Prostate gland (tissue), 2 donors: Measurements from ENCODE around the gene DTNB.

Source experiments
- POLR2AphosphoS5 ChIP-seq: sonication (generic); formaldehyde crosslinking; IDR thresholded peaks from one replicate; pipeline ENCODE4 v1.6.1; 2017; ENCODE audit warnings: antibody characterized with exemption
- TF ChIP-seq, protein P1 (sequence below), 4 experiments: fragments of 200-600 bp in 2 of 4; fragments of 450-650 bp in 2 of 4; sonication (generic) in 2 of 4; IDR thresholded peaks; 1 replicate in 3 of 4; 2 replicates in 1 of 4; pipeline ENCODE4 v1.5.1; 2016 to 2019; ENCODE audit warnings: antibody characterized with exemption in 4 of 4, mild to moderate bottlenecking in 2 of 4, moderate library complexity in 2 of 4

DNA sequence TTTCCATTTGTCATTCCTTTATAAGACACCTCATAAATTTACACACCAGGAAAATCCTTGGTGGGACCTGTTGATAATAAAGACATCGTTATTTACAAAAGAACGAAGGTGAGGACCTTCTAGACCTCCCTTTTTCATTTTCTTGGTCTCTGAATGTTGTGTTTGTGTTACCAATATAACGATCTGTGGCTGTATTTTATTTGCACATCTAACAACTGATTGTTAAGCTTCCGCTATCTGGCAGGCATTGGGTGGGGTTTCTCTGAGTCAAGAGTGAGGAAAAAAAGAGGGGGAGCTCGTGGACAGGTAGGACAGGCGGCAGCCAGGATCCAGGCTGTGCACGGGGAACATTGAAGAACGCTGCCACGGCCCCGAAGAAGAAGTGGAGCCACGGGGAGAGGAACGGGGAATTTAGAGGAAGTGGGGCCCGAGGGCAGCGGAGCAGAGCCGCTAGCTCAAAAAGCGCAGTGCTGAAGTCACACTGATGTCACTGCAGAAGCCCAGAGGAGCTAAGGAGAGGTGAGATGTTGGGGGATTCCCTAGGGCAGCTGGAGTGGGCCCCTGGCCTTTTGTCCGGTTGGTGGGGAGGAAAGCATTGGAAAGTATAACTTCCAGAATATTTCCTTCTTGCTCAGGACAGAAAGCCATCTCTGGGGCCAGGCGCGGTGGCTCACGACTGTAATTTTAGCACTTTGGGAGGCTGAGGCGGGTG lies 310.8 kb downstream of the DTNB start:
- no peak for TF ChIP-seq POLR2AphosphoS5
- TF ChIP-seq, protein P1, sequence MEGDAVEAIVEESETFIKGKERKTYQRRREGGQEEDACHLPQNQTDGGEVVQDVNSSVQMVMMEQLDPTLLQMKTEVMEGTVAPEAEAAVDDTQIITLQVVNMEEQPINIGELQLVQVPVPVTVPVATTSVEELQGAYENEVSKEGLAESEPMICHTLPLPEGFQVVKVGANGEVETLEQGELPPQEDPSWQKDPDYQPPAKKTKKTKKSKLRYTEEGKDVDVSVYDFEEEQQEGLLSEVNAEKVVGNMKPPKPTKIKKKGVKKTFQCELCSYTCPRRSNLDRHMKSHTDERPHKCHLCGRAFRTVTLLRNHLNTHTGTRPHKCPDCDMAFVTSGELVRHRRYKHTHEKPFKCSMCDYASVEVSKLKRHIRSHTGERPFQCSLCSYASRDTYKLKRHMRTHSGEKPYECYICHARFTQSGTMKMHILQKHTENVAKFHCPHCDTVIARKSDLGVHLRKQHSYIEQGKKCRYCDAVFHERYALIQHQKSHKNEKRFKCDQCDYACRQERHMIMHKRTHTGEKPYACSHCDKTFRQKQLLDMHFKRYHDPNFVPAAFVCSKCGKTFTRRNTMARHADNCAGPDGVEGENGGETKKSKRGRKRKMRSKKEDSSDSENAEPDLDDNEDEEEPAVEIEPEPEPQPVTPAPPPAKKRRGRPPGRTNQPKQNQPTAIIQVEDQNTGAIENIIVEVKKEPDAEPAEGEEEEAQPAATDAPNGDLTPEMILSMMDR (IDR thresholded peaks at IDR 0.05) = no peak
